Measurements from ENCODE around the gene ADORA1.
A peak's percentile ranks its signal among the peaks of the same experiment; 100 is the strongest.

ADORA1 gene

GRCh38 chr1:203095061-203095690 is 32.4 kb upstream of the ADORA1 start:
- no peak for DNase-seq

- DNase-seq, result no peak
These were observed 31.0 kb upstream of the ADORA1 start for GRCh38 chr1:203096566-203096965.

DNA sequence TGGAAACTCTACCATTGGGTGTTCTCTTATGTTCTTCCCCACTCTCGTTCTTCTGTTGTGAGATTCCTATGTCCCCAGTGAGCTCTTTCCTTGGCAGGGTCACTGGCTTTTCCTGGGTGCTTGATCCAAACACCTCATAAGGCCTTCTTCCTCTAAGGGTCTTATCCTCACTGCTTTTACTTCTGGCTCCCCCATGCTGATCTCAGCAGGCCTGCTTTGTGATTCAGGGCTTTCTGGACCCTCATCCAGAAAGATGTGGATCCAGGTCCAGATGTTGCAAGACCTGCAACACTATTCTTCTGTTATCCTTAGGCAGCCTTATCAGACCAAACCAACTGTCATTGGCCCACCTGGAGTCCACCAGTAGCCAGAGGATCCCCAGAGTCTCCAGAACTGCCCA is 30.5 kb upstream of the ADORA1 start:
- no peak for DNase-seq

GRCh38 chr1:203098445-203098844 is 29.1 kb upstream of the ADORA1 start:
- DNase-seq, result no peak

DNA sequence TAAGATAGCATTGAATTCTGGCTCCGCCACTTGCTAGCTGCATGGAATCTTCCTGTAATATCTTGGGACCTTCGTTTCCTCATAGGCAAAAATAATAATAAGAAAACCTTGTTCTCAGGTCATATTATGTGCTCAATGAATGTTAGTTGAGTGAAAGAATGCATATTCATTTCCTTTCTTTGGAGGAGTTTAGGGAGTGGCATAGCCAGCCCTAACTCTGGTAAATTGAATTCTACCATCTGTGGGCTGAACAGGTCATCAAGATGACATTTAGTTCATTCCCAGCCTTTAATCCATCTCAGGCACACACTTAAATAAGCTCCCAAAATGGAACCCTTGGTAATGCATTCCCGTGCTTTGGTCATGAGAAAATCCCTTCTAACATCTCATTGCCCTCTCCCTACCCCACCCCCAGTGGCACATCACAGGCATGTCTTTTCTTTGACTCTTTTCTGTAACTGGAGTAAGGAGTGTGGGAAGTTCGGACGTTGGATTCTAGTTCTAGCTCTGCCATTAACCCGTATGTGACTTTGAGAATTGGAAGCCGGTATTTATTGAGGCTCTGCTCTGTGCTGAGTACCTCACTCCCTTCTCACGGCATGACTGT is 28.5 kb upstream of the ADORA1 start:
- no peak for DNase-seq

GRCh38 chr1:203099805-203100515 is 27.6 kb upstream of the ADORA1 start:
- DNase-seq, result no peak

DNA sequence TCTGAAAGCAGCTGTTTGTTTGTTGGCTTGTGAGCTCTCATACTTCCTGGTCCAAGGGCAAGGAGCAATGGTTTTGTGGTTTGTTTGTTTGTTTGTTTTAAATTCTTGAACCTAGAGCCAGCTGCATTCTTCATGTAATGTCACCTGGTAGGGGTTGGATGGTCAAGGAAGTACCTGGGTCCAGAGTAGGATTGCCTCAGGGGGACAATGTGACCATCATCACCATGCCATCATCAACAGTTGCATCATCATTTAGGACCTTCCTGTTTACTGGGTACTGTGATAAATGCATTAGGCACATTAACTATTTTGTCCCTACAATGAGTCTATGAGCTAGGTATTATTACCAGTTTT is 27.0 kb upstream of the ADORA1 start:
- DNase-seq, result no peak

DNA sequence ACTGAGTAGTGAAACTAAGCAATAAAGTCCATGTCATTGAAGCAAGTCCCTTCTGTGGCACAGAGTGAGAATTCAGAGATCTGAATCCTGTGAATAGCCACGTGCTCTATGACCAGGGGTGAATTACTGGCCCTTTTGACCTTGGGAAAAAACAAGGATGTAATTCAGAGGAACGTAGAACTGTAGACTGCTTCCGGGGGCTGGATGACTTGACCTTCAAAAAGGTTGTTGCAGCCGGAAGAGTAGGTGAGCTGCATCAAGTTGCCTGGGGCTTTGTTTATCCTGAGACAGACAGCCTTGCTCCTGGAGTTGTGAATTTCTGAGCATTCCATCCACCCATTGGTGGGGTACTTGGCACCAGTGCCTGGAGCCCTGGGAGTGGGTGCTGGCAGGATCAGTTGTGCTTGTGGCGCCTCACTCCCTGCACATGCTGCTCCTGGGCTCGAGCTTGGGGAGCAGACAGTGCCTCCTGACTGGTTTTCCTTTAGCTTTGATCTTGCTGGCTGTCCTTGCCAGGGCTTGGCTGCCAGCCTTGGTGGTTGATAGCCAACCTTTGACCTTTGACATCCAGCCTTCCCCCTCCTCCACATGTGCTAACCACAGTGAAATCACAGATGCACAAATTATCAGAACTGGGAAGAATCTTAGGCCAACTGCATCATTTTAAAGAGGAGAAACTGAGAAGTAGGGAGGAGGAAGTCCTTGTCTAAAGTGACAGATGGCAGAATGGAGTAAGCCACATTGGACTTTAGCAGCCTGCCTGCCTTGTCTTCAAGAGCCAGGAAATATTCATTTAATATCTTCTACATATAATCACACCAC is 25.5 kb upstream of the ADORA1 start:
- no peak for DNase-seq

GRCh38 chr1:203103216-203103615 is 24.3 kb upstream of the ADORA1 start:
- no peak for DNase-seq

GRCh38 chr1:203103829-203104495 is 23.6 kb upstream of the ADORA1 start:
- DNase-seq, result no peak

DNA sequence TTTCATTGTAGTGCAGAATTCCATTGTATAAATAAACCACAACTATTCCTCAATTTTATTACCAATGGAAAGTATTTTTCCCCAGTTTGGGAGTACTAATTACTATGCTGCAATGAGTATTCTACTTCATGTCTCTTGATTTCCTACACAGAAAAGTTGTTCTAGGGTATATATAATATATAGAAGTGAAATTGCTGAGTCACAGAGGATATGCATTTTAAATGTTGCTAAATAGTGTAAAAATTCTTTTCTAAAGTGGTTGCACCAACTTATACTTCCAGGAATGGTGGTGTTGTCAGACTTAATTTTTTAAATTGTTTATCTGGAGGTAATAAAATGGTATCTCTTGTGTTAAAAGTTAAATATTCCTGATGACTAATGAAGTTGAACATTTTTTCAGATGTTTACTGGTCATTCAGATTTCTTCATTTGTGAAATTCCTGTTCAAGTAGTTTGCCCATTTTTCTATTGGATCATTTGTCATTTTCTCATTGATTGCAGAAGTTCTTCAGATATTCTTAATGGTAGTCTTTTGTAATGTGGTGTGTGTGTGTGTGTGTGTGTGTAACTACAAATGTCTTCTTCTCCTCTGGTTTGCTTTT is 22.6 kb upstream of the ADORA1 start:
- DNase-seq, result no peak

GRCh38 chr1:203112475-203112874 is 15.1 kb upstream of the ADORA1 start:
- DNase-seq, result no peak

DNA sequence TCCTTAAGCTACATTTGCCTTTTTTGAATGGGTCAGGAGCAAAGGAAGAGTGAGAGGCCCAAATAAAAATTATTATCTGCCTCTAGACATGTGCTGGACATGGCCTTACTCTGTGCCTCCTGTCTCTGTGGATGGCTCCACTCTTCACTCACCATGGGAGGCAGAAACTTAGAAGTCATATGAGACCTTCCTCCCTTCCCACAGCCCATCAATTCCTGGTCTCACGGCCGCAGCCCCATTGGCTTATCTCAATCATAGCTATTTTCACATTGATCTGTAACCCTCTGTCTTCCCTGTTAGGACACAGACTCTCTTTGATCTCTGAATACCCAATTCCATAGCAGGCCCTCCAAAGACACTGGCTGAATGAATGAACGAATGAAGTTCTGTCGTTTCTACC is 14.2 kb upstream of the ADORA1 start:
- DNase-seq, result no peak

GRCh38 chr1:203114202-203114601 is 13.3 kb upstream of the ADORA1 start:
- no peak for DNase-seq

- no peak for DNase-seq
These were observed 11.3 kb upstream of the ADORA1 start for GRCh38 chr1:203116091-203116820.

- DNase-seq, result peak; percentile 68
These were observed 9.6 kb upstream of the ADORA1 start for GRCh38 chr1:203117611-203118575.

DNA sequence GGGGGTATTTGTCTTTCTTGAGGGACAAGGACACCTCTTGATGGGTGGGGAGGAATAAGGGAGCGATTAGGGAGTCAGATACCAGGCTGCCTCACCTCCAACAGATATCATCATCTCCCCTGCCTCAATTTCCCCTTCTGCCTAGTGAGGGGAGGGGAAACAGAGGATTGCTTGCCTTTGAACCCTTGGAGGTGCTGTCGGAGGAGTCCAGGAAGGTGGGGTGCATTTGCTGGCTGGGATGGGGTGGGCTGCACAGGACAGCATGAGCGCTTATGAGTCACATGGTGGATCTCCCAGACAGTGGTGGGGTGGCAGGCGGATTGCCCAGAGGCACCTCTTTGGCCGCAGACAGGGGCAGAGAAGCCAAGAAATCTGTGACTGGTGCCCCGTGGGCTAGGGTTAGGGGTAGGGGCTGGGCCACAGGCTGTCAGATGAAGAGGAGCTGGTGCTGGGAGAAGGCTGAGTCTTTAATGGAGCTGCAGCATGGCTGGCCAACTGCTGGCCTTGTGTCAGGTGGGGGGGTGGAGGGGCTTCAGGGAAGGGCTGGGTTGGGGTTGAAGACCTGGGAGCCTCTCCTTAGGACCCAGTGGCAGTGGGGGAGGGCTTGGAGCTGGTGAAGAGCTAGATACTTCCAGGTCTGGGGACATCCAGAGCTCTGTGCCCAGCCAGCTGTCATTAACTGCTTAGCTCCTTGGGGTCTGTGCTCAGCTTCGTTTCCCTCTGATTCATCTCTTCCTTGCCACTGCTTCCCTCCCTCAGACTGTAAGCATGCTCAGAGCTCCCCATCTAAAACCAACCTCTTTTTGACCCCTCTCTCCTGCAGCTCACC is 7.0 kb upstream of the ADORA1 start:
- DNase-seq, result no peak

DNA sequence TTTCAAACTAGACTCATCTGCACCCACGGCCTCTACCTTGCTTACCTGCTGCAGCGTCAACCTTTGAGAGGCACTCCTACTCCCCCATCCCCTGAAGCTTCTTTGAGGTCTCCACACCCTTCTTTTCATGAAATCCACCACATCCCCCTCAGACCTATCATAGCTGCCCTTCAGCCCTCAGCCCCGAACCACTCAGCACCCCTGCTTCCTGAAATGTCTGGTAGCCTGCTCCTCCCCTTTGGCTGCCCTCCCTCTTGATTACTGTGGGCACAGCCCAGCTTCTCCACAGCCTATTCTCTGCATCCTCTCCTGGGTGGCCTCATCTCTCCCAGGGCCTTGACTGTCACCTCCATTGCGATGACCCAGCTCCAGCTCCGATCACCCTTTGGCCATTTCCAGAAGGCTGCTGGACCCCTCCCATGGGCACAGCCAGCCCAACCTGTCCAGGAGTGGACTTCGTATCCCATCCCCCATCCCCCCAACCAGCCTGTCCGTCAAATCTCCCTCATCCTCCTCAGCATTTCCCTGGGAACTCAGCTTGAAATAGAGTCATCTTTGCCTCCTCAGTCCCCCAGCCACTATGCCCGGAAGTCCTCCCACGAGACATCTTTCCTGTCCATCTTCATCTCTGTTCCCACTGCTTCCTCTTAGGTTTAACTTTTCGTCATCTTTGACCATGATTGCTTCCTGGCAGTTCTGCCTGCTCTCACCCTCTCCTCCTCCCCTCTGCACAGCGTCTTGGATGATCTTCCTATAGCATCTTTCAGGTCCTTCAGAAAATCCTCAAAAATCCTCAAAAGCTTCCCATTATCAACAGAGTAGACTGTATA is 6.1 kb upstream of the ADORA1 start:
- no peak for DNase-seq

DNA sequence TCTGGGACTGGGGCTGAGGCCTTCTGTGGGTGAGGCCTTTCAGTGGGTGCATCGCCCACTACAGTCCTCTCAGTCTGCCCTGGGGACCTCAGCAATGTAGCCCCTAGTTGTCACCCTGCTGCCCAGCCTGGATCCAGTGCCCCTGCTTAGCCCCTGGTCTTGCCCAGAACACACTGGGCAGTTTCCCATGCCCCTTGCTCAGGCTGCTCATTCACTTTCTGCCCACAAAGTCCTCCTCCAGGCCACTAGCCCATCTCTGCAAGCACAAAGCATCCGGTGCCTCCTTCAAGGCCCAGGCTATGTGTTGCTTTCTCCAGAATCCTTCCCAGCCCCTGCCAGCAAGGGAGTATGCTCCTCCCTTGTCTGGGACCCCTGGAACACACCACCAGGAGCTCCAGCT is 5.4 kb upstream of the ADORA1 start:
- no peak for DNase-seq

Data from EL (cell line).